ENCODE data around the gene METTL16.

DNA sequence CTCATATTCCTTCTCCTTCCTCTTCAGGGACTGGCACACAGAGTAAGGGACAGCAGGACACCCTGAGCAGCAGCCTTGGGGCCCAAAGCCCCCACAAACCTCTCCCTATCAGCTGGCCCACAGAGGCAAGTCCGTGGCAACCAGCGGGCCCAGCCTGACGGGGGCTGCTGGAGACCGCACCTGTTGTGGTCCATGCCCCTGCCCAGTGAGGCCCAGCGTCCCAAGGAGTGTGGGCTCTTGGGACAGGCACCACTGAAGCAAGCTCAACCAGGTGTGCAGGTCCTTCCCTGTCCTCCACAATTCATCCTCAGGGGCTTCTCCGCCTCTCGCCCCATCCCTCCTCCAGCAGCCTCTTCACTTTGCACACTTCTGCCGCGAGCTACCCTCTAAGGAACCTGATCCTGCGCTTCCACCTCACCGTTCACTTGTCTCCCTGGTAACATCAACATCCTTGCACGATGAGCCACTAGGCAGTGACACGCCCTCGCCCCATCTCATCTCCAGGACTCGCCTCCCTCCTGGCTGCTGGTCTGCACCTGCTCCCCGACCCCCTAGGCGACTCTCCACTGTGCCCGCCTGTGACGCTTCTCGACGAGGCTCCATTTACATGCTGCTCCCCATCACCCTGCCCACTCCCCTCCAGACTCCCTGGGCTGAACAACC is 123.5 kb downstream of the METTL16 start:
- TF ChIP-seq POLR2A (IDR thresholded peaks at IDR 0.05), result no peak
- TF ChIP-seq, protein P1, sequence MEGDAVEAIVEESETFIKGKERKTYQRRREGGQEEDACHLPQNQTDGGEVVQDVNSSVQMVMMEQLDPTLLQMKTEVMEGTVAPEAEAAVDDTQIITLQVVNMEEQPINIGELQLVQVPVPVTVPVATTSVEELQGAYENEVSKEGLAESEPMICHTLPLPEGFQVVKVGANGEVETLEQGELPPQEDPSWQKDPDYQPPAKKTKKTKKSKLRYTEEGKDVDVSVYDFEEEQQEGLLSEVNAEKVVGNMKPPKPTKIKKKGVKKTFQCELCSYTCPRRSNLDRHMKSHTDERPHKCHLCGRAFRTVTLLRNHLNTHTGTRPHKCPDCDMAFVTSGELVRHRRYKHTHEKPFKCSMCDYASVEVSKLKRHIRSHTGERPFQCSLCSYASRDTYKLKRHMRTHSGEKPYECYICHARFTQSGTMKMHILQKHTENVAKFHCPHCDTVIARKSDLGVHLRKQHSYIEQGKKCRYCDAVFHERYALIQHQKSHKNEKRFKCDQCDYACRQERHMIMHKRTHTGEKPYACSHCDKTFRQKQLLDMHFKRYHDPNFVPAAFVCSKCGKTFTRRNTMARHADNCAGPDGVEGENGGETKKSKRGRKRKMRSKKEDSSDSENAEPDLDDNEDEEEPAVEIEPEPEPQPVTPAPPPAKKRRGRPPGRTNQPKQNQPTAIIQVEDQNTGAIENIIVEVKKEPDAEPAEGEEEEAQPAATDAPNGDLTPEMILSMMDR (IDR thresholded peaks at IDR 0.05), result no peak
